HEK293T (cell line): ENCODE measurements around the gene DNMT1.

ENCODE experiments used
- CTCF ChIA-PET: fragments of 350-600 bp; formaldehyde crosslinking; extraction: SDS; loops from one replicate; lab custom pipeline; 2021; ENCODE audit warnings: antibody characterized with exemption, inconsistent platforms; lab: Yijun Ruan, JAX
- POLR2A ChIA-PET: fragments of 350-600 bp; formaldehyde crosslinking; extraction: SDS; loops from one replicate; lab custom pipeline; 2020; ENCODE audit warnings: antibody characterized with exemption, inconsistent platforms; lab: Yijun Ruan, JAX
- DNase-seq: peaks from one replicate; pipeline ENCODE4 v3.0.0; 2012; ENCODE audit warnings: mixed read lengths; ENCODE audit errors: extremely low spot score
- ARNT ChIP-seq: fragments of 450-650 bp; IDR thresholded peaks from 2 replicates; pipeline ENCODE4 v1.6.1; 2017; ENCODE audit warnings: mild to moderate bottlenecking
- BHLHE40 ChIP-seq: fragments of 450-650 bp; IDR thresholded peaks from 2 replicates; pipeline ENCODE4 v1.6.1; 2016; ENCODE audit warnings: mild to moderate bottlenecking, moderate library complexity, borderline replicate concordance
- CTBP1 ChIP-seq: fragments of 450-650 bp; IDR thresholded peaks from 2 replicates; pipeline ENCODE4 v1.6.1; 2016; ENCODE audit warnings: borderline replicate concordance
- ELF4 ChIP-seq: fragments of 450-650 bp; IDR thresholded peaks from 2 replicates; pipeline ENCODE4 v1.6.1; 2017; ENCODE audit warnings: antibody characterized with exemption
- FOXA1 ChIP-seq: fragments of 450-650 bp; IDR thresholded peaks from 2 replicates; pipeline ENCODE4 v1.6.1; 2016; ENCODE audit warnings: mild to moderate bottlenecking
- FOXK2 ChIP-seq: fragments of 450-650 bp; IDR thresholded peaks from 2 replicates; pipeline ENCODE4 v1.6.1; 2016; ENCODE audit warnings: mild to moderate bottlenecking
- FOXM1 ChIP-seq: fragments of 450-650 bp; IDR thresholded peaks from 2 replicates; pipeline ENCODE4 v1.6.1; 2017; ENCODE audit warnings: mild to moderate bottlenecking, borderline replicate concordance
- HDGF ChIP-seq: fragments of 450-650 bp; IDR thresholded peaks from 2 replicates; pipeline ENCODE4 v1.6.1; 2017; ENCODE audit warnings: antibody characterized with exemption, borderline replicate concordance
- L3MBTL2 ChIP-seq: fragments of 450-650 bp; conservative IDR thresholded peaks from 2 replicates; pipeline ENCODE4 v1.6.1; 2016; ENCODE audit warnings: mild to moderate bottlenecking
- LEF1 ChIP-seq: fragments of 450-650 bp; IDR thresholded peaks from 2 replicates; pipeline ENCODE4 v1.6.1; 2017; ENCODE audit warnings: mild to moderate bottlenecking, borderline replicate concordance
- NFRKB ChIP-seq: fragments of 450-650 bp; IDR thresholded peaks from 2 replicates; pipeline ENCODE4 v1.6.1; 2016; ENCODE audit warnings: mild to moderate bottlenecking, moderate library complexity
- SP1 ChIP-seq: fragments of 450-650 bp; IDR thresholded peaks from 2 replicates; pipeline ENCODE4 v1.6.1; 2017
- SUZ12 ChIP-seq: fragments of 450-650 bp; IDR thresholded peaks from 2 replicates; pipeline ENCODE4 v1.6.1; 2016; ENCODE audit warnings: mild to moderate bottlenecking
- TARDBP ChIP-seq: fragments of 450-650 bp; IDR thresholded peaks from 2 replicates; pipeline ENCODE4 v1.6.1; 2016
- ZNF384 ChIP-seq: fragments of 450-650 bp; IDR thresholded peaks from 2 replicates; pipeline ENCODE4 v1.6.1; 2016
- TF ChIP-seq, protein P1 (sequence below): fragments of 450-650 bp; IDR thresholded peaks from 2 replicates; pipeline ENCODE4 v1.6.1; 2016

The DNMT1 gene

DNA sequence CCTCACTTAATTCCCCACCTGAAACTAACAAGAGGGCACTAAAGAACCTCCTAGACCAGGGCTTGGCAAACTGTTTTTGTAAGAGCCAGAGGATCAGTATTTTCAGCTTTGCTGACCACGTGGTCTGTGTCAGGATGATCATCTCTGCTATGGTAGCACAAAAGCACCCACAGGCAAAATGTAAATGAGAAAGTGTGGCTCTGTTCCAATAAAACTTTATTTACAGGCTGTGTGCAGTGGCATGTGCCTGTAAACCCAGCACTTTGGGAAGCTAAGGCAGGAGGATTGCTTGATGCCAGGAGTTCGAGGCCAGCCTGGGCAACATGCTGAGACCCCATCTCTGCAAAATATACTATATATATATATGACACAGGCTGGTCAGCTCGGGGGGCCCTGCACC is 31.2 kb downstream of the DNMT1 start:
- ChIA-PET POLR2A (no interaction called here), CTCF (interaction anchor here (0.5 to 0.9 kb wide), 2 partner anchors 87 to 240 kb away, joined by 3 to 4 read pairs; no protein-coding TSS in a partner anchor)
- no peak for TF ChIP-seq BHLHE40
- TF ChIP-seq L3MBTL2 = no peak
- no peak for TF ChIP-seq NFRKB
- TF ChIP-seq LEF1 = no peak
- TF ChIP-seq TARDBP = no peak
- TF ChIP-seq, protein P1, sequence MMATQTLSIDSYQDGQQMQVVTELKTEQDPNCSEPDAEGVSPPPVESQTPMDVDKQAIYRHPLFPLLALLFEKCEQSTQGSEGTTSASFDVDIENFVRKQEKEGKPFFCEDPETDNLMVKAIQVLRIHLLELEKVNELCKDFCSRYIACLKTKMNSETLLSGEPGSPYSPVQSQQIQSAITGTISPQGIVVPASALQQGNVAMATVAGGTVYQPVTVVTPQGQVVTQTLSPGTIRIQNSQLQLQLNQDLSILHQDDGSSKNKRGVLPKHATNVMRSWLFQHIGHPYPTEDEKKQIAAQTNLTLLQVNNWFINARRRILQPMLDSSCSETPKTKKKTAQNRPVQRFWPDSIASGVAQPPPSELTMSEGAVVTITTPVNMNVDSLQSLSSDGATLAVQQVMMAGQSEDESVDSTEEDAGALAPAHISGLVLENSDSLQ = no peak
- TF ChIP-seq FOXK2 = no peak
- no peak for TF ChIP-seq SP1
- no peak for TF ChIP-seq HDGF
- DNase-seq = no peak

- TF ChIP-seq LEF1 (no peak), CTBP1 (no peak), SUZ12 (no peak), FOXM1 (no peak), L3MBTL2 (no peak), TARDBP (no peak), ZNF384 (no peak), BHLHE40 (no peak), ELF4 (no peak), SP1 (no peak), ARNT (no peak), FOXA1 (no peak), FOXK2 (no peak)
- TF ChIP-seq, protein P1 = no peak
- ChIA-PET POLR2A (no interaction called here), CTCF (no interaction called here)
- DNase-seq = no peak
These were observed 35.1 kb downstream of the DNMT1 start for GRCh38 chr19:10159610-10160009.

DNA sequence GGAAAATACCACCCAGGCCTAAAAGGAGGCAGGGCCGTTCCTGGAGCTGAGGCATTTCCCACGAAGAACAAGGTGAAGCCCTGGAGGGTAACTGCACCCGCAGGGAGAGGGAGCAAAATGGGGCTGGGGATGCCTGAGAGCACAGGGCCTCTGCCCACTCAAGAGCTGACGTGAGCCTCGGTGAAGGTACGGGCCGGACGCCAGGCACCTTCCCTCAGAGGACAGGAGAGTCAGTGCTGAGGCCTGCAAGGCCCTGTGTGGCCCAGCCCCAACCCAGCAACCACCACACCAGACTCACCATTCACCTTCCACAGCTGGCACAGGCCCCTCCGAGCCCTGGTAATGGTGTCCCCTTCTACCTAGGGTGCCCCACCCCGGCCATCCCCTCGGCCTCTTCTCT is 36.3 kb downstream of the DNMT1 start:
- ChIA-PET CTCF (no interaction called here), POLR2A (no interaction called here)
- TF ChIP-seq, protein P1 = no peak
- no peak for TF ChIP-seq ZNF384
- no peak for TF ChIP-seq BHLHE40
- no peak for TF ChIP-seq FOXA1
- TF ChIP-seq SP1 = no peak
- no peak for TF ChIP-seq ELF4
- TF ChIP-seq CTBP1 = no peak
- TF ChIP-seq FOXM1 = no peak
- TF ChIP-seq FOXK2 = no peak
- no peak for TF ChIP-seq ARNT
- no peak for TF ChIP-seq LEF1
- no peak for TF ChIP-seq TARDBP
- no peak for TF ChIP-seq L3MBTL2
- TF ChIP-seq HDGF = no peak
- no peak for TF ChIP-seq SUZ12
- no peak for TF ChIP-seq NFRKB
- no peak for DNase-seq

DNA sequence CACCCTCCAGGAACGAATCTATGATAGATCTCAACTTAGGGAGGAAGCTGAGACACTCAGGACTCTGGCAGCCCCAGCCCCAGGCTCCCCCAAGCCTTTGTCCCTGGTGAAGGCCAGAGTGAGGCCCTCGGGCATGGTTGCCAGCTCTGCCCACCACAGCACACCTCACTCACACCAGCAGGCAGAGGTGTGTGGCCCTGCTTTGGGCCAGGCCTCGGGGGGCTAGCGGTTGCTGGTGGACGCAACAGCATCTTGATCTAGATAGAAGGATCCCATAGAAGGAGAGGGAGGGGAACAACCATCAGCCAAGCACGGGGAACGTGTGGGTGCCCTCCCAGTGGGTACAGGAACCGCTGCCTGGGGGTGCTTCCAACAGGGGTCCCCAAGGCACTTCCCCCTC is 36.7 kb downstream of the DNMT1 start:
- no peak for TF ChIP-seq ELF4
- no peak for TF ChIP-seq SUZ12
- TF ChIP-seq NFRKB = no peak

GRCh38 chr19:10155839-10156238 is 38.9 kb downstream of the DNMT1 start:
- ChIA-PET POLR2A (no interaction called here), CTCF (no interaction called here)
- DNase-seq = no peak
- no peak for TF ChIP-seq BHLHE40
- TF ChIP-seq FOXK2 = no peak
- no peak for TF ChIP-seq TARDBP
- TF ChIP-seq SUZ12 = no peak
- TF ChIP-seq, protein P1 = no peak
- TF ChIP-seq L3MBTL2 = no peak

More for the DNA sequence above, 36.7 kb downstream of the DNMT1 start:
- ChIA-PET CTCF (no interaction called here), POLR2A (no interaction called here)
- no peak for DNase-seq

GRCh38 chr19:10152100-10152499 is 42.7 kb downstream of the DNMT1 start:
- DNase-seq = no peak
- POLR2A ChIA-PET = interaction anchor here (1.1 kb wide), 1 partner anchor 56 kb away, joined by 3 read pairs; no protein-coding TSS in a partner anchor
- CTCF ChIA-PET = no interaction called here
- TF ChIP-seq, protein P1 = no peak
- TF ChIP-seq BHLHE40 (no peak), FOXM1 (no peak), NFRKB (no peak), HDGF (no peak)
